Measurements from ENCODE around the gene ZNF215. TPM values are rescaled to one million over a fixed set of nuclear protein-coding genes. Genes with fewer than 3 reads are reported as not detected.
A peak's percentile ranks its signal among the peaks of the same experiment; 100 is the strongest.
"Not testable (repeated sequence)": the region's sequence is repeated elsewhere in the genome, so short reads cannot be mapped to it uniquely, and the experiment has no call there.

Gene ZNF215
- 13.7 TPM for total RNA-seq (ENCODE audit: insufficient read depth, low replicate concordance)

GRCh38 chr11:6926208-6927029, at the start of gene ZNF215:
ZNF215 (plus strand) TSS chr11:6926426; CDS start chr11:6932273, 5,847 bp downstream.
- DNase-seq (ENCODE audit: low spot score) = peak; percentile 56

GRCh38 chr11:6876914-6877313, 49.3 kb upstream of the ZNF215 start:
- no peak for DNase-seq (ENCODE audit: low spot score)

GRCh38 chr11:6882751-6883150, 43.5 kb upstream of the ZNF215 start:
- DNase-seq (ENCODE audit: low spot score) = no peak

- DNase-seq (ENCODE audit: low spot score) = not testable (repeated sequence)
These were observed 38.5 kb upstream of the ZNF215 start for GRCh38 chr11:6887711-6888110.

GRCh38 chr11:6888830-6889229, 37.4 kb upstream of the ZNF215 start:
- no peak for DNase-seq (ENCODE audit: low spot score)

GRCh38 chr11:6889835-6890234, 36.4 kb upstream of the ZNF215 start:
- DNase-seq (ENCODE audit: low spot score) = no peak

- DNase-seq (ENCODE audit: low spot score) = no peak
These were observed 33.8 kb upstream of the ZNF215 start, which contains the start of gene OR2D2 for GRCh38 chr11:6892400-6892799. OR2D2 (minus strand) TSS chr11:6892500; CDS start chr11:6892500, 0 bp downstream.

GRCh38 chr11:6894097-6894496, 32.1 kb upstream of the ZNF215 start:
- no peak for DNase-seq (ENCODE audit: low spot score)

GRCh38 chr11:6895010-6895409, 31.2 kb upstream of the ZNF215 start:
- DNase-seq (ENCODE audit: low spot score) = no peak

GRCh38 chr11:6898911-6899310, 27.3 kb upstream of the ZNF215 start:
- DNase-seq (ENCODE audit: low spot score) = no peak

- no peak for DNase-seq (ENCODE audit: low spot score)
These were observed 25.8 kb upstream of the ZNF215 start for GRCh38 chr11:6900327-6900999.

GRCh38 chr11:6904804-6905203, 21.4 kb upstream of the ZNF215 start:
- DNase-seq (ENCODE audit: low spot score) = not testable (repeated sequence)

GRCh38 chr11:6911378-6911777, 14.8 kb upstream of the ZNF215 start:
- DNase-seq (ENCODE audit: low spot score) = no peak

GRCh38 chr11:6911948-6912347, 14.3 kb upstream of the ZNF215 start:
- no peak for DNase-seq (ENCODE audit: low spot score)

- no peak for DNase-seq (ENCODE audit: low spot score)
These were observed 6.5 kb upstream of the ZNF215 start for GRCh38 chr11:6919698-6920097.

- DNase-seq (ENCODE audit: low spot score) = no peak
These were observed 5.5 kb upstream of the ZNF215 start, which contains the start of gene OR2D3 for GRCh38 chr11:6920702-6921101. OR2D3 (plus strand) TSS chr11:6921002; CDS start chr11:6921002, 0 bp downstream.

GRCh38 chr11:6925007-6925577, 1.1 kb upstream of the ZNF215 start:
- no peak for DNase-seq (ENCODE audit: low spot score)

GRCh38 chr11:6925636-6926207, 504 bp upstream of the ZNF215 start:
- no peak for DNase-seq (ENCODE audit: low spot score)

- no peak for DNase-seq (ENCODE audit: low spot score)
These were observed 898 bp downstream of the ZNF215 start for GRCh38 chr11:6927030-6927617.

- no peak for DNase-seq (ENCODE audit: low spot score)
These were observed 2.7 kb downstream of the ZNF215 start for GRCh38 chr11:6928916-6929315.

GRCh38 chr11:6931146-6931713, 5.0 kb downstream of the ZNF215 start:
- DNase-seq (ENCODE audit: low spot score) = no peak
